ENCODE data around the gene FRS2.
"Not testable (repeated sequence)": the region's sequence is repeated elsewhere in the genome, so short reads cannot be mapped to it uniquely, and the experiment has no call there.

FRS2 gene

DNA sequence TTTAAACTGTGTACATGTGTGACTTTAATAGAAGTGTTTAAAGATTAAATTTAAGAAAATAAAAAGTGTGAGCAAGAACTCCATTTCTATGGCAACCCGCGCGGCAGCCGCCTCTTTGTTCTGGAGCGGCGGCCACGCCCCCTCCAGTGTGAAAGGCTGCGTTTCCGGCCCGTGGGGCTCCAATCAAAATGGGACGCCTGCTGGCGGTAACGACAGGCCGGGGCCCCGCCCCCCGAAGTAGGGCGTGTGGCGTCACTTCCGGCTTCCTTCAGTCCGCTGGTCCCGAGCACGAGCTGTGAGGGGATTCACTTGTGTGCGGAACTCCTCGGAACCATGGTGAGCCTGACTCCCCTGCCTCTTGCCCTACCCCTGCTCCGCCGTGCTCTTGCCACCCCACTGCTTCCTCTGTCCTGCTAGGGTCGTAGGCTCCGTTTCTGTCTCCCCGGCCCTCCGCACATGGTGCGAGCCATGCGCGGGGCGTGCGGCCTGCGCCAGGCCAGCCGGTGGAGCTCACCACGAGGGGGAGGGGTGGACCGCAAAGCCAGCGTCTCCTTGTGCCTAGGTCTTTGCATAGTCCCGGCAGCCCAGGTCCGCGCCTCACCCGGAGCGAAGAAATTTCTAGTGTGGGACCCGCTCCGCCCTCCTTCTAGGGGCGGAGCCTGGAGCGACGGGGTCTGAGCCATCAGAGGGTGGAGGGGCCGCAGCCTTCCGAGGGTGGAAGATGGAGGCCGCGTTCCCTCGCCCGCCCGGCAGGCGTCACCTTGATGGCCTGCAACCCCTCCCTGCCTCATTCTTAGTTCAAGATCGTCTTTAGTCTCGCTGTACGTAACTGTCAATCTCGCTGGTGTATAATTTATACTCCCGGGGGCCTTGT is 115.2 kb downstream of the FRS2 start, which contains the start of gene CCT2:
Gene CCT2 (plus strand): TSS at position 271 of the 874 bp plus-strand sequence. CDS start 63 bp downstream, at position 334.
- peak; percentile 95 to 96 for ATAC-seq

DNA sequence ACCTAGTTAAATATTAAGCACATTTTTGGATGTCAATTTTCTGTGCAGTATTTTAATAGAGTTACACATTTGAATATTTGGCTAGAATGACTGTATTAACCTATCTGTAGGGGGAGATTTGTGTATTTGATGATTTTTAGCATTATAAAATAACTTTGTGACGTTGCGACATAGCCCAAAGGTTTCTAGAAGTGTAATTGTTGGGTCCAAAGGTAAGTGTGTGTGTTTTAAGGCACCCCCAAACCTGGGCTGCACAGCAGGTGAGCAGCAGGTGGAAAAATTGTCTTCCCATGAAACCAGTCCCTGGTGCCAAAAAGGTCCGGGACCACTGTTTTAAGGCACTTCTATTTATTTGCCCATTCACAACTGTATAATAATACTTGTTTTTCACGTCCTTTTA is 118.3 kb downstream of the FRS2 start:
- no peak for ATAC-seq

GRCh38 chr12:69589082-69589481 is 118.9 kb downstream of the FRS2 start:
- ATAC-seq = no peak

DNA sequence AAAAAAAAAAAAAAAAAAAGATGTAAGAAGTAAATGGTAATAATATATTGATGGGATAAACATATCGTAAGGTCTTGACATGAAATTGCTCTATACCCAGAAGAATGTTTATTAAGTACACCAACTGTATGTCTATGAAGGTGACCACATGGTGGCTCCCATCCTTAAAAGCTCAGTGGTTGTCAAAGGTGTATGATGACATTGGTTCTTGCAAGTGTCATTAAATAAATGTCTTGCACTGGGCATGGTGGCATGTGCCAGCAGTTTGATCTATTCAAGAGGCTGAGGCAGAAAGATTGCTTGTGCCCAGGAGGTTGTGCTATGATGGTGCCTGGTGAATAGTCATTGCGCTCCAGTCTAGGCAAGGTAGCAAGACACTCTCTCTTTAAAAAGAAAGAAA is 125.5 kb downstream of the FRS2 start:
- ATAC-seq = no peak

DNA sequence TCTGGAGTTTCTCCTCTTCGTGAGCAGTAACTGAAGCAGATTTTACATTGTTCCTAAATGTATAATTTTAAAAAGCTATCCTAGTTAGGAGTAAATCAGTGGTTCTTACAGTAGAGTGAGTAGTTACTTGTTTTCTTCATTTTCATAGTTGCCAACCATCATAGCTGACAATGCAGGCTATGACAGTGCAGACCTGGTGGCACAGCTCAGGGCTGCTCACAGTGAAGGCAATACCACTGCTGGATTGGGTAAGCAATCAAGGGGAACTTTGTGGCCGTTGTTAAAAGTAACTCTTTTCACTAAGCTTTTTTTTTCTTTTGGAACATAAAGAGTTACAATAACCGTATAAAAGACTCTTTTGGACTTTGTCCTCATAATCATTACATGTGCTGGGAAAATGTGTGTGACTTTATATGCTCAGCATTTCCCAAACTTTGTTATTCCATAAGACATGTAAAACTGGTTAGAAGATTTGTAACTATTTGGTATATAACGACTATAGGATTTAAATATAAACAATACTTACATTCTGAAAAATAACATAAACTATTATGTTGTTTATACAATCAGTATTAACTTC is 128.1 kb downstream of the FRS2 start:
- no peak for ATAC-seq

GRCh38 chr12:69600804-69601203 is 130.6 kb downstream of the FRS2 start:
- no peak for ATAC-seq

- ATAC-seq = no peak
These were observed 131.9 kb downstream of the FRS2 start for GRCh38 chr12:69601962-69602685.

- no peak for ATAC-seq
These were observed 132.8 kb downstream of the FRS2 start for GRCh38 chr12:69602954-69603353.

DNA sequence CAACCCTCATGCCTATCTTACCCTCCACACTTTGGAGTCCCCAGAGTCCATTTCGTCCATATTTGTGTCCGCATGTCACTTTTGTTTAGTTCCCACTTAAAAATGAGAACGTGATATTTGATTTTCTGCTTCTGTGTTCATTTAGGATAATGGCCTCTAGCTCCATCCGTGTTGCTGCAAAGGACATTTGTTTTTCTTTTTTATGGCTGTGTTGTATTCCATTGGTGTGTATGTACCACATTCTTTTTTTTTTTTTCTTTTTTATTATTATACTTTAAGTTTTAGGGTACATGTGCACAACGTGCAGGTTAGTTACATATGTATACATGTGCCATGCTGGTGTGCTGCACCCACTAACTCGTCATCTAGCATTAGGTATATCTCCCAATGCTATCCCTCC is 133.4 kb downstream of the FRS2 start:
- ATAC-seq = not testable (repeated sequence)

GRCh38 chr12:69604275-69604674 is 134.1 kb downstream of the FRS2 start:
- not testable (repeated sequence) for ATAC-seq

- no peak for ATAC-seq
These were observed 137.9 kb downstream of the FRS2 start for GRCh38 chr12:69608114-69608513.

GRCh38 chr12:69610126-69610525 is 139.9 kb downstream of the FRS2 start:
- ATAC-seq = no peak

- no peak for ATAC-seq
These were observed 140.5 kb downstream of the FRS2 start, which contains the start of gene LRRC10 for GRCh38 chr12:69610729-69611128. LRRC10 (minus strand) TSS chr12:69610907; CDS start chr12:69610838, 69 bp downstream.

DNA sequence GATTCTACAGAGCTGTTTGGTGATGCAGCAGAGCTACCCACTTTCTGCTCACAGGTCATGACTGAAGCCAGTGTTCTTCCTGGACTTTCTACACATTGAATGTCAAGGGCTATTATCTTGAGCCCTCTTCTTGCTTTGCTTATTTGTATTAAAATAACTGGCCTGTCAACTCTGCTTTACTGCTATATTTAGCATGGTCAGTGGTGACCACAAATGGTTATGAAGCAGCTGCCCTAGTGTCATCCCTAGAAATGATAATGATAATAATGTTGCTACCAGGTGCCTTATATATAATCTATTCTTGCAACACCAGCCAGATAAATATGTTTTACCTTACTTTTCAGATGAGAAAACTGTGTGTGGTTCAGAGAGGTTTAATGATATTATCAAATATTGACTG is 143.2 kb downstream of the FRS2 start:
- ATAC-seq = no peak

DNA sequence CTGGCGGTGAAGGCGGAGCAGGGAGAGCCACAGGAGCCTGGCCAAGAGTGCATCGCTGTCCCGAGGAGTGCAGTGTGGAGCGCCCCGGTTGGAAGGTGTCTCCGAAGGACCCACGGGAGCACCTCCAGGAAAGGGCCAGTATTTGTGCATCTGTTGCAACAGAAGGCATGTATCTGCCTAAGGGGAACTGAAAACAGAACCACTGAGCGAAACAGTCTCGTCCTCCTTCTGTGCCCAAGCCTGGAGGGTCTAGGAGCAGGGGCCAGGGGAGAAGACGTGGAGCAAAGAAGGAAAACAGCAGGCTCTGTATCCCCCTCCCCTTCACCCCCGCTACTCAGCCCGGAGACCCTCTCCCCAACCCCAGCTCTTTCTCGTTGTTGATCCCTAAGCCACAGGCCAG is 145.8 kb downstream of the FRS2 start:
- ATAC-seq = no peak

DNA sequence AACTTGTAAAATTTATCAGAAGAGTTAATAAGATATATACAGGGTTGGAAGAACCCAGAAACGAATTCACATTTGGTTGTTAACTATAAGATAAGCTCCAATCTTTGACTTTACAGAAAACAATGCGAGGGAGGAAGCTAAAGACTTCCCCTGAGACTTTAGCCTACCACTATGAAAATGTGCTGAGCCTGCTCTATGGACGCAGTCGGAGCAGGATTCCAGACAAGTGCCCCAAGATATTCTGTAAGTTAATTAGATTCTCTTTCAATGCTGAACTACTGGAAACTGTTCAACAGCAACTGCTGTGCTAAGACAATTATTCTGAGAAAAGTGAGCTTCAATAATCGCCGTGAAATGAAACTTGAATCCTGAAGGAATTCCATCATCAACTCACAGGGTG is 148.9 kb downstream of the FRS2 start:
- ATAC-seq = no peak

- ATAC-seq = no peak
These were observed 149.9 kb downstream of the FRS2 start for GRCh38 chr12:69620077-69620476.

DNA sequence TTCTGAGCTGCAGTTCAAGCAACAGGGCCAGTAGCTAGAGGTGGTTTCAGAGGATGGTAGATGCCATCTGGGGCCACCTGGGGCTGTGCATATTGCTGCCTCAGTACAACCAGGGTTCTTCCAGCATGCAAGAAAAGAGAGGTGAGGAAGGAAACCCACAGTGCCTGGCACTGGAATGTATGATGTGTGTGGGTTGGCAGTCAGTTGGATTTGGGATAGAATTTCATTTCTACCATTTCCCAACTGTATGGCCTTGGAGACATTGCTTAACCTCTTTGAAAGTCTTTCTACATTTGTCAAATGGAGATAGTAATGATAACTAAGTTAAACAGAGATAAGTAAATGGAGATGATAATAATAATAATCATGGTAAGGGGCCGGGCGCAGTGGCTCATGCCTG is 150.7 kb downstream of the FRS2 start:
- no peak for ATAC-seq

DNA sequence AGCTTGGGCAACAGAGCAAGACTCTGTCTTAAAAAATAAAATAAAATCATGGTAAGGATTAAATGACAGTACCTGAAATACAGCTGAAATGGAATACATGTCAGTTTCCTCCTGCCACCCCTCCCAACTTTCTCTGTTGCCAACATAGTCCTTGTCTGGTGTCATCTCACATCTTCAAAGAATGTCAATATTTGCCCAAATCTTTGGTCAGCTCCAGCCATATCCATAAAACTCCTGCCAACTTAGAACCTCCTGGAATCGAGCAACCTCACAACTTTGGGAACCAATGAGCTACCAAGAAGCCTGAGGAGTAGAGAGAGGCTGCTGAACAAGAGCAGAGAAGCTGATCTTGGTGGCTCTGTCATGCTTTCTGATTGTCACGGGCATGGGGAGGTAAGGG is 151.4 kb downstream of the FRS2 start:
- no peak for ATAC-seq

DNA sequence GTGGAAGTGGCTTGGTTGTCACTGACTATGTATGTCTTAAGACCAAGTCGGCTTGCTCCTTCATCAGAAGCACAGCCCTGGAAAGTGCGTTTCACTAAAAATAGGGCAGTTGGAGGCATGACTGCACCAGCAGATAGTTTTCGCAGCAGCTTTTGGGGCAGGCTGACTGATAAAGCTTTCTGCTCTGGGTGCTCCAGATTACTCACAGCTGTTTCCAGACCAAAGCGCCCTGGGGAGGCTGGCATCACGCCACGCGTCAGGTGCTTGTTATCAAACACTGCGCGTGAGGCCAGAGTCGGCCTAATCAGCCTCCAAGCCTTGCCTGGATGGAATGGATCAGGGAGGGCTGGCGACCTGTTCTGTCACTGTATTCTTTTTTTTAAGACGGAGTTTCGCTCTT is 153.8 kb downstream of the FRS2 start:
- ATAC-seq = no peak

- ATAC-seq = no peak
These were observed 157.3 kb downstream of the FRS2 start for GRCh38 chr12:69627501-69627900.
